GM18867 (cell line): ENCODE measurements around the gene KCNH1.

ENCODE experiments used
- ATAC-seq: cut with Tn5 transposase; IDR thresholded peaks from one replicate; pipeline ENCODE4 v1.9.1; 2021; ENCODE audit warnings: mild to moderate bottlenecking, moderate library complexity; ENCODE audit not compliant: unreplicated experiment

KCNH1 gene

DNA sequence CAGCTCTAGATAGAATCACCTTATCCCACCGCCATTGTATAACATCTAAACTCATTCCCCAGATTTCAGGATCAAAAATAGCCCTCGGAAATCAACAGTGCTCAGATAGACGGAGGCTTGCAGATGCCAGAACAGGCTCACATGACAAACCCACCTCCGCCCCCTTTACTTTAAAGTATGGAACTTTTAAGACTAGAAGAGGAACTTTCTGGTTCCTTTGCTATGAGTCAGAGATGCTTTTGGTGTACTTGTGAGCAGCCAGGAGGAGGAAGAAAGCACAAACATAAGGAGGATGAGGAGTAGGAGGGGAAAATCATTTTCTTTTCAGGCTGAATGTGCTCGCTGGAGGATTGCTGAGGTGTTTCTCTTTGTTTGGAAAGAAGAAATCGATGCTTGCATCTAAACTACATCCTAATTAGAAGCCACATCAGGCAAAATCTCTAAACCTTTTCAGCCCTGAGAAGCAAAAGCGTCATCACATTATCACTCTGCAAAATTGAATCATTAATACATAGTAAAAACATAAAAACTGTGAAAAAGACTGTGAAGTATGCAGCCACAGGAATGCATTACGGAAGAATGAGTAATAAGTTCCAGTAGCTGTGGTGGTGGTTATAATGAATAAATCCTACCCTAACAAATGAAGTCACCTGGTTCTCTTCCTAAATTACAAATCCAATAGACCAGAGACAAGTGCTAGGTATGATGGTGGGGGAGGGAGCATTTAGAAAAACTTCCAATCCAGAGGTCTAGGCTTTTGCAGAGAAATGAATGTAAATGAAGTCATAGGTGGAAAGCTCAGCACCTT lies 251.3 kb downstream of the KCNH1 start:
- no peak for ATAC-seq

DNA sequence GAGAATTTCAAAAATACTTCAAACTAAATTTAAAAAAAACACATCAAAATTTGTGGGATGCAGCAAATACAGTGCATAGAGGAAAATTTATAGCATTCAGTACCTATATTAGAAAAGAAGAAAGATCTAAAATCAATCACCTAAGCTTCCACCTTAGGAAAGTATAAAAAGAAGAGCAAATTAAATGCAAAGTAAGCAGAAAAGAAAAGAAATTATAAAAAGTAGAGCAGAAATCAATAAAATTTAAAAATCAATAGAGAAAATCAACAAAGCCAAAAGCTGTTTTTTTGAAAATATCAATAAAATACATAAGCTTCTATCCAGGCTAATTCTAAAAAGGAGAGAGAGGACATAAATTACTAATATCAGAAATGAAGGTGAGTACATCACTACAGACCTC lies 255.4 kb downstream of the KCNH1 start:
- ATAC-seq: no peak

DNA sequence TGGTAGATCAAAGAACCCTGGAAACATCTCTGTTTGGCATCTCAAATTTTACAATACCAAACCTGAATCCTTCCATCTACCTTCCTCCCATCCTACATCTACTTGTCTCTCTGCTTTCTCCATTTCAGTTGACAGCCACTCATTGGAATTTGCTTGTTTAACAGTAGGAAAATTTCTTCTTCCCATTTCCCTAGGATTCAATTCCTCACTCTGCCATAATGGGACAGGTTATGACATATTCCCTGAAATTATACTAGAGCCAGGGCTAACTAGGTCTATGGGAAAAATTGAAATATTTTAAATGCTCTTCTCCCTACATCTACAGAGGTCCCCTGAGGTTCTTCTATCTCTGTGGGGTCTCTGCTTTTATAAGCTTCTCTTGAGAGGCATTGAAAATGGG lies 257.7 kb downstream of the KCNH1 start:
- no peak for ATAC-seq

DNA sequence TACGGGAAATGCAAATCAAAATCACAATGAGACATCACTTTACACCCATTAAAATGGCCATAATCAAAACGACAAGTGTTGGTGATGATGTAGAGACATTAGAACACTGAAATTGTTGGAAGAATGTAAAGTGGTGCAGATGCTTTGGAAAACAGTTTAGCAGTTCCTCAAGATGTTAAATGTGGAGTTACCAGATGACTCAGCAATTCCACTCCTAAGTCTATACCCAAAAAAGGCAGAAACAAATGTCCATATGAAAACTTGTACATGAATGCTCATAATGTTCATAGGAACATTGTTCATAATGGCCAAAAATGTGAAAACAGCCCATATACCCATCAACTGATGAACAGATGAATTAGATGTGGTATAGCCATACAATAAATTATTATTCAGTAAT lies 267.4 kb downstream of the KCNH1 start:
- no peak for ATAC-seq

DNA sequence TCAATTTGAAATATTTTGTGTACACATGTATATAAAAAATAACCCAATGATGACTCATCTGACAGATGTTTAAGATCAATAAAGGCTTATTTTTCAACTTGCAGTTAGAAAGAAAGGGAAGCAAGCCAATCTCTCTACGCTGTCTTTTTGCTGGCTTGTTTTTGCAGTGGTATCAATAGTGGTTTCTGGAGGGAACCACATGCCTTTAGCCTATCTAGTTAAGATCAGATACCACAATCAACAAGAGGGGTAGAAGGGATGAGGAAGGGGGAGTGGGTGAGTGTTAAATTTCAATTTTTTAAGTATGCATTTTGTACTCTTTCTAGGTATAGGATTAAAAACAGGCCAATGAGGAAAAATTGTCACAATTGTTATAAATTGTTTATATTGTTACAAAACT lies 276.2 kb downstream of the KCNH1 start:
- ATAC-seq: no peak

DNA sequence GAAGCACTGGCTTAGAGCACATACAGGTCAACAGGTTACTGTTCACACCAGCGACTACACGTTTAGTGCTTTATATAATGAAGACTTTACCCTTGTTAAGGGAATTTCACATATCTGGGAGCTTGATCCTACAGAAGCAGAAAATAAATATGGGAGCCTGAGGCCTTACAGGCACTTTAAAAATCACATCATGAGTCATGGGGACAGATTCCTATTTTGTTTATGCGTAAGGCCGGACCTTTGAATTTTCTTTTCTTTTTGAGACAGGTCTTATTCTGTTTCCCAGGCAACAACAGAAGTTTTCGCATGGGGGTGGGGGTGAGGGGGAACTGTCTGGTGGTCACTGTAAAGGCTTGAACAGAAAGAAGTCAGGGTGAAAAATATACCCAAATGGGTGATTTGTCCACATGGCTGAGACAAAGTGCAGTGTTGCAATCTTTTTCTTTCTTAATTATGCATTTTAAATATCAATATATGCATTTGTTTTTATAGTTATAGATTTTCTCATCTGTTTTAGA lies 276.7 kb downstream of the KCNH1 start:
- ATAC-seq: no peak

DNA sequence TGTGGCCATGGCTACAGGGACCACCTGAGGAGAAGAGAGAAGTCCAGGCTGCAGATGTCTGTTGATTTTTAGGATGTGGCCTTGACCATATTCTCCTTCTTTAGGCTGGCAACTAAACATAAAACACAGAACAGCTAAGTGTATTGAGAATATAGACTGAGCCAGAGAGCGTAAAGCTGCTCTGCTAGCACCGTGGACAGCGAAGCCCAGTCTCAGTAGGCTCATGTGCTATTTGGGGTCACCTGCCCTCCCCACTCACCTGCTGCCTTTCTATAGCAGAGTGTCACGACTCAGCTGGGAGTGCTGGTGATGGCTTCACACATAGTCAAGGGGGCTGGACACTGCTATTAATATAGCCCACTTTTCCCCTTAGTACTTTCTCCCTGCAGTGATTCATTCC lies 278.5 kb downstream of the KCNH1 start:
- no peak for ATAC-seq

DNA sequence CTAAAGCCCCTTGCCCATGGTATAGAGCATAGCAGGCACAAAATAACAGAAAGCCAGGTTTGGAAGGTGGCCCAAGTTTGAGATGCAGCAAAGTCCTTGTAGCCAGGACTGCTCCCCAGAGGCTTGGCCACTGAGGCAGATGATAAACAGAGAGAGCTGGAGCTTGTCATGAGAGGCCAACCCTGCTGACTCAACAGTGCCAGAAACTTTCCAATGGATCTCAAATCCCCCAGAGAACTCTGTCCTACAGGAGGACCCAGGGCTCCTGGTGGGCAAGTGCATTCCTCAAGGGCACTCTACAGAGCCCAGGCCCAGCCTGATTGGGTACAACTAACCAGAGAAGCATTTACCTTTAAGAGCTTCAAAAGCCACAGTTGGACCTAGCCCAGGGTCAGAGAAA lies 280.7 kb downstream of the KCNH1 start:
- no peak for ATAC-seq

DNA sequence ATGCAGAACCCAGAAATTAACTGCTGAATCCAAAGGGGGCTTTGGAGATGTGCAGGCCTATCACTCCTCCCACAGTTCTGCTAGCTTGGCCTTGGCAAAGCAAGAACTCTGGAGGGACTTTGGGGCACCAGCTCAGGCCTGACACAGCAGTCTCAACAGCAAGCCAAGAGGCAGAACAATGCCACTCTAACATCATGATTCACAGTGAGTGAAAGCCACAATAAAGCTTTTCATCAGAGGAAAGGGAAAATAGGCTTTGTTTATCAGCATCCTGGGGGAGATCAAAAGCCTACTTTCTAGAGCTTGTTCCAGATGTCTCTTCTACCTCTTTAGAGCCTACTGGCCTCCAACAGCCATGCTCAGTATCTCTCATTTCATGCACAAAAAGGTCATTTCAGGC lies 283.4 kb downstream of the KCNH1 start:
- no peak for ATAC-seq

DNA sequence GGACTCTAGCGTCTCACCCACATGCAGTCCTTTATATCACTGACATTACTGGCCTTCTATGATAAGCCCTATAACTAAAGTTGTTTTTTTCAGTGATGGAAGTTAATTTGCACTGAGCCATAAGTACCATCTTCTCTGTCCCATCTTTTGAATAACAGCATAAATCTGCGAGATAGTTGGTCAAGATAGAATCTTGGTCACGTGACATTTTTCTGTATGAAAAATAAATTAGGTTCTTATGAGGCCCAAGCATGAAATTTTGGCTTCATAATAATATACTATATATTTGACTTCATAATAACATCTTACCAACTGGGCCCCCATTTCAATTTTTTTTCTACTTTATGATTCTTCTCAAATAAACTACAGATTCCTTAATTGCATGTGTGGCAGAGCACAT lies 285.5 kb downstream of the KCNH1 start:
- no peak for ATAC-seq

DNA sequence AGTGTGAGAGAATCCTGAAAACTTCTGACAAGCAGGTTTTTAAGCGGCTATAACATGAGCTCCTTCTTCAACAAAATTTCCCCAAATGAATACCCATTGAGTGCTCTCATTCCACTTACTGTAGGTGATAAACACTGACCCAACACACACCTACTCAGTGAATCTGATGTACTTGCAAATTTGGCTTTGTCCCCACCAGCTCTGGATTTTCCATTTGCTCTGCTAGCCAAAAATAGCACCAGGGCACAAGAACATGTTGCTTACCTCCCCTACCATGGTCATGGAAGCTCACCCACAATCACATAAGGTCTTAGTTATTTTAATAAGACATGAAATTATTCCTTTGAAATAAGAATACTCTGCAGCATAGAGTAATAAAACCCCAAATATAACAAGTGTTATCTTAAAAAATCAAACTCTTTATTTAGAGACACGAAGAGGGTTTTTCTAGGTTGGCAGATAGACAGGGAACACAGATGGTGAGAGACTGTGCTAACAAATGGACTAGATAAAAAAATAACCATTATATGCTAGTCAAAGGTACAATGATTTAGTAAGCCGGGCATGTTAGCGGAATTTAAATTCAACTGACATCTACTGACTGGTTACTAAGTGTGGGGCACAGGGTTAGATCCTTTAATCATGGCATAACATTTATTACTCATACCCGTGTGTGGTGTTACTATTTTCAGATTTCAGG lies 291.9 kb downstream of the KCNH1 start:
- no peak for ATAC-seq

DNA sequence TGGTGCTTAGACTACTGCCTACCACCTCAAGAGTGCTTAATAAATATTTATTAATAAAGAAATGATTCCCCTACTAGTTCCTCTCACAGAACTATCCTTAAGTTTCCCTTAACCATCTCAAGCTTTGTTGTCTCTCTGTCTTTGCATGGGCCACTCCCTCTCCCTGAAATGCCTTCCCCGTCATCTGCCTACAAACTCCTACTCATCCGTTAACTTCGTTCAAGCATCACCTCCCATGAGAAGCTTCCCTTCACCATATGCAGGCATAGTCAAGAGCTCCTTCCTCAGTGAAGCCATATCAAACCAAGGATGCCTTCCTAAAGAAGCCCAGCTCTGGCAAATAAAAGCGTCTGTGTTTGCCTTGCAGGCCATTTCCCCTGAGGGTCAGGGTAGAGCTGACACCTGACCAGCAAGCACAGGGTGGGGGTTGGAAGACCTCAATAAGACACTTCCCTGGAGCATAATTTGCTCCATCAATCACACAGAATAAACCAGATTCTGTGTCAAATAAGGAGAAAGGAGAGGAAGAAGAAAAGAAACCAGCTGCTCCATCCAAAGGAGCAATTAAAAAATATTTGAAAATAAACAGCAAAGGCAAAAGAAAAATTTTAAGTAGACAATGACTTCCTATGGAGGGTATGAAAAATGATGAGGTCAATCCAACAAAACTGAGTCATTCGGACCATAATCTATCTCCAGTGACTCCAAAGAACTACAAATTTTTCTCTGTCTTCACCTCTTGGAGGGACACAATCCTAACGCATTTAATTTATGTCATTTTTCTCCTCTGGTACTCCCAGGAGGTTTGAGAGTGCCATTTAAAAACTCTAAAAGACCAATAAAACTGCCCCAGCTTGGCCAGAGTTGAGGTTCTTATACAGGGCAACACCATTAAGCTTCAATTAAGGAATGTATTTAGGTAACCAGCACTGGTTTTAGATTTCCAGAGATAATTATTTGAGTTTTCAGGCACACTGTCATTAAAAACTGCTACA lies 303.6 kb downstream of the KCNH1 start:
- no peak for ATAC-seq

DNA sequence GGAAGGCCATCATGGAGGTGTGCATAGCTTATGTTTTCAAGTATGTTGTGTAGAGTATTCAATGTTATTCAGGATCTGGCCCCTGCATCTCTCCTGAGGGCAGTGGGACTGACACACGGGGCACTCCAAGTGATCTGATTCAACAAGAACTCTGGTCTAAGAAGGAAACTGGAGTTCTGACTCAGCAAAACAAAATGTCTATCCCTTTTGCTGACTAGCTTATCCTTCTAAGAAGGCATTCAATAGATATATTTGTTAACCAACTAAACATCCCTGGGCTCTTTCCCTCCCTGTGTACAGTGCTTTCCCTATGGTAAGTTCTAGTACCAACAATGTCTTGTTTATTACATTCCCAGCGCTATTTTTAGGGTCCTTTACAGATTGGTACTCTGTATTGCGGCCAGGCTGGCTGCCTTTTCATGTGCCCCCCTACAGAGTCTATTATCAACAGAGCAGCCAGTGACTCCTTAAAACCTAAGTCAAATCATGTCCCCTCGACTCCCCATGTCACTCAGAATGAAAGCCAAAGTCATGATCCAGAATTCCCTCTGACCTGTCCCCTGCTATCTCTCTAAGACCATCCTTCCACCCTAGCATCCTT lies 304.9 kb downstream of the KCNH1 start:
- ATAC-seq: no peak

DNA sequence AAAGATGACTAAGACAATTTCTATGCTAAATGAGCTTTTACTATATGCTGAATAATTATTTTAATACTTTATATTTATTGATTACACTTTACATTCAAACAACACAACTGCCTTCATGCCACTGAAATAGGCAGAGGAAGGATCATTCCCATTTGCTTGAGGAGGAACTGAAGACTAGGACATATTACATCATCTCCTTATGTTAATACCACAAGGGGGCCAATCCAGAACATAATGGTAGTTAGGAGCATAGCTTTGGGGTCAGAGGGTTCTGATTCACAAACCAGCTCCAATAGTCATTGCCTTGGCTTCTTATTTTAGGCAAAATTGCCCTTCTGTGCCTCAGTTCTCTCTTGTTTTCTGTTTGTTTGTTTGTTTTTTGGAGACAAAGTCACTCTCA lies 306.5 kb downstream of the KCNH1 start:
- ATAC-seq: no peak

DNA sequence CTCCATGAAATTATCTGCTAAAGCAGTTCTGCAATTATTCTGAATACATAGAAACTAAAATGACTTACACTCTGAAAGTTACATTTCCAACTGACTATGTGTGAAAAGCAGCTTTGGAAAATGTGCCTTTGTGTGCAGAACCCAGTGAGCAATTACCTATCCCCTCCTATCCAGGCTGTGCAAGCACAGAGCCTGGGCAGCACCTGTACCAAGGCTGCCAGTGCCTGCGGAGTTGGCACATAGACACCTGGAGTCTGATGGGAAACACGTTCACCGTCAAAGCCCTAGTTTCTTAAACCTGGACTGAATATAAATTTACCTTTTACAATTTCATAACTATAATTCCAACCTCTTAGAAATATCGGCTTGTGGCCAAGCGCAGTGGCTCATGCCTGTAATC lies 307.3 kb downstream of the KCNH1 start:
- no peak for ATAC-seq

DNA sequence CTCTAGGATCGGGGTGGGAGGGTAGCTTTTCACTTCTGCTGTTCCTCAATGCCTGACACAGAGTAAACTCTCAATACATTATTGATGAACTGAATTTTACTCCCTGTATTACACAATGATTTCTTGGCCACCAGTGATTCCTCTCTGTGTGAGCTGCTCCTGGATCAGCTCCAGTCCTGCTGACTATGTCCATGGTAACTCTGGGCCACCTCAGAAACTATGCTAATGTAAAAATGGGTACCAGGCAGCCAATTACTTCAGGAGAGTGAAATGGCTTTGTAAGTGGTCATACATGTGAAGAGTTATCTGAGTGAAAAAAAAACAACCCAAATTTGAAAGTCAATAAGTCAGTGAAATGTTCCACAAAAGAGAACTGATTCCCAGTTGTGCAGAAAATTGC lies 311.0 kb downstream of the KCNH1 start:
- no peak for ATAC-seq

DNA sequence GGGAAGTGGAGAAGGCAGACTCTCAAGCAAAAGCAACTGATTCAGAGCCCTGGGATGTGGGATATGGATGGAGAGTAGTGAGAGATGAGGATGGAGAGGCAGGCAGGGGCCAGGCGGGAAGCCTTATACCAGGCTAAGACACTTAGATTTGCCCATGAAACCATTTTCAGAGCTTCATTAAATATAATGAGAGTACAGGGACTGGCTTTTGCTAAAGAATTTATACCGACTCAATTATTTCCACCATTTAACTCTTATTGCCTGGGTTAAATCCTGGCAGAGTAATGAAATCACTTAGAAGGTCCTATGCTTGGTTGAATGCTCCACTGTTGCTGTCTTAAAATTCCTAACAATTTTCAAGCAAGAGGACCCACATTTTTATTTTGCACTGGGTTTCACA lies 311.7 kb downstream of the KCNH1 start:
- no peak for ATAC-seq

DNA sequence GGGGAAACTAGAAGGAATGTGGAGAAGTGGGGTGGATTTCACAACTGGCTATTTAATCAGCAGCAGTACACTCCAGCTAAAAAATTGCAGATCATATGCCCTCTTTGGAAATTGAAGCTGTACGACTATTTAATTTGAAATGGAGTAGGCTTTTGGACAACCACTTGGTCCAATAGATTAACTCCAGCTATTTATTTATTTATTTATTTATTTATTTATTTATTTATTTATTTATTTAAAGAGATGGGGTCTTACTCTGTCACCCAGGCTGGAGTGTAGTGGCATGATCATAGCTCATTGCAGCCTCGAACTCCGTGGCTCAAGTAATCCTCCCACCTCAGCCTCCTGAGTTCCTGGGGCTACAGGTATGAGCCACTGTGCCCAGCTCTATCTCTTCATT lies 312.3 kb downstream of the KCNH1 start:
- no peak for ATAC-seq

DNA sequence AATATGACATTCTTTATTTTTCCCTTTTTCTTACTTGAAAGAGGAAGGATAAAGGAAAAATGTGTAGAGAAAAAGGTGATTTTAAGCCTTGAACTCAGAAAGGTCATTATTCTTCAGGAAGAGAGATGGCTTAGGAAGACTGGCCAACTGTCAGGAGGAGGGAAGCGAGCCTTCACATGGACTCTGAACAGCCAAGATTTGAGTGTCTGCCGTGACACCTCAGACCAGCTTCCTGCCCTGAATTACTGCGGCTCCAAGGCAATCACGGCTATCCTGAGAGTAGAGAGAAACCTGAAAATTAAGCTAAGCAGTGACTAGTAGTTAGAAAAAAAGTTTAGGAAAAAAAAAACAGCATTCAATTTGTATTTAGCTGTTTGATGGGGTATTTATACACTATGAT lies 314.7 kb downstream of the KCNH1 start:
- no peak for ATAC-seq

DNA sequence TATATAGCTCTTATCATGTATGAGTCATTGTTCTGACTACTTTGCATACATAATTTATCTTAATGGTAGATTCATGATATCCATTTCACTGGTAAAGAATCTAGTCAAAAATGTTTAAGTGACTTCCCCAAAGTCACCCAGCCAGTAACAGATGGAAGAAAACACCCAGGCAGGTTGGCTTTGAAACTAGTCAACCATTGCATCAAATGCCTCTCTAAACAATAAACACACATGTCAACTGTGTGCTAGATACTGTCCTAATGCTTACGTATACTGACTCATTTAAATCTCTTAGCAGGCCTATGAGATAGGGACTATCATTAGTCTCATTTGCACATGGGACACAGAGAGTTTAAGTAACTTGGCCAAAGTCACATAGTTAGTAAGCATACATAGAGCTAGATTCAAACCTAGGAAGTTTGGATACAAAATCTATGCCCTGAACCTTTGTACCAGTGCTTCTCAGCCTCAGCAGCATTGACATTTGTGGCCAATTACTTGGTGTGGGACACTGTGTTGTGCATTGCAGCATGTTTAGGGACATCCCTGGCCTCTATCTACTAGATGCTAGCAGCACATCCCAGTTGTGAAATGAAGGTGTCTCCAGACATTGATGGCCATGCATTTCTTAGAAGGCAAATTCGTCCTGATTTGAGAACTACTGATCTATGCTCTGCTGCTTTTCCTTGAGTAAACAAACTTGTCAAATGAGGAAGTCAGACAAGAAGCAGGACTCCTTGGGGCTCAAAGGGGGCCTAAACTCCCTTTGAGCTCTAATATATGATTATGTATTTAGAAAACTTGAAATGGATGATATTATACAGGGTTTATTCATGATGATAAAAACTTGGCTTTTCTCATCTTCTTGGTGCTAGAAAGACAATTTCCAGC lies 316.3 kb downstream of the KCNH1 start:
- ATAC-seq: no peak
